Middle frontal gyrus (tissue), 1 donor: Measurements from ENCODE around the gene GPR83.
A peak's percentile ranks its signal among the peaks of the same experiment; 100 is the strongest.
"Not testable (repeated sequence)": the region's sequence is repeated elsewhere in the genome, so short reads cannot be mapped to it uniquely, and the experiment has no call there.

Experiments
- DNase-seq: peaks from one replicate; pipeline ENCODE4 v3.0.0-alpha.2; 2015; ENCODE audit warnings: low spot score; ENCODE audit errors: extremely low spot score

GPR83 gene

GRCh38 chr11:94400839-94401772 lies at the start of gene GPR83:
Gene GPR83, minus strand, starts transcription at chr11:94401419. Its CDS starts 172 bp downstream, at chr11:94401247.
- DNase-seq: peak; percentile 22

GRCh38 chr11:94450048-94450447 lies 48.8 kb upstream of the GPR83 start:
- no peak for DNase-seq

- no peak for DNase-seq
Measured at GRCh38 chr11:94449437-94449836, 48.2 kb upstream of the GPR83 start.

- DNase-seq: no peak
Measured at GRCh38 chr11:94449029-94449428, 47.8 kb upstream of the GPR83 start.

- DNase-seq: no peak
Measured at GRCh38 chr11:94447149-94447548, 45.9 kb upstream of the GPR83 start.

- no peak for DNase-seq
Measured at GRCh38 chr11:94445641-94446040, 44.4 kb upstream of the GPR83 start.

GRCh38 chr11:94433049-94433448 lies 31.8 kb upstream of the GPR83 start:
- DNase-seq: no peak

- no peak for DNase-seq
Measured at GRCh38 chr11:94424662-94425061, 23.4 kb upstream of the GPR83 start.

- DNase-seq: no peak
Measured at GRCh38 chr11:94424011-94424410, 22.8 kb upstream of the GPR83 start.

GRCh38 chr11:94423507-94423906 lies 22.3 kb upstream of the GPR83 start:
- DNase-seq: no peak

- DNase-seq: no peak
Measured at GRCh38 chr11:94418123-94418765, 17.0 kb upstream of the GPR83 start.

- peak; percentile 30 for DNase-seq
Measured at GRCh38 chr11:94417386-94417987, 16.3 kb upstream of the GPR83 start.

GRCh38 chr11:94405062-94405833 lies 4.0 kb upstream of the GPR83 start:
- DNase-seq: no peak

GRCh38 chr11:94402355-94402754 lies 1.1 kb upstream of the GPR83 start:
- no peak for DNase-seq

- DNase-seq: no peak
Measured at GRCh38 chr11:94401773-94402265, 600 bp upstream of the GPR83 start.

GRCh38 chr11:94400457-94400838 lies 771 bp downstream of the GPR83 start:
- no peak for DNase-seq

- no peak for DNase-seq
Measured at GRCh38 chr11:94400050-94400449, 1.2 kb downstream of the GPR83 start.

- DNase-seq: no peak
Measured at GRCh38 chr11:94398101-94398500, 3.1 kb downstream of the GPR83 start.

- no peak for DNase-seq
Measured at GRCh38 chr11:94396282-94396681, 4.9 kb downstream of the GPR83 start.

GRCh38 chr11:94391937-94392336 lies 9.3 kb downstream of the GPR83 start:
- not testable (repeated sequence) for DNase-seq

- no peak for DNase-seq
Measured at GRCh38 chr11:94379613-94380012, 21.6 kb downstream of the GPR83 start.
